ENCODE results near the gene GPRC5B. TPM values are rescaled to one million over a fixed set of nuclear protein-coding genes. Genes with fewer than 3 reads are reported as not detected.

The GPRC5B gene
- total RNA-seq, 1 experiment from 2014 or later = 137 TPM

GRCh38 chr16:19894586-19894985 is 9.9 kb upstream of the GPRC5B start:
- no peaks in the 10 kb centered on the region for H3K79me2 ChIP-seq (ENCODE audit: insufficient read depth, low read length)
- H3K4me1 Mint-ChIP-seq = peaks cover 13 to 15% of the 10 kb centered on the region in 2 experiments
- H3K9ac ChIP-seq (ENCODE audit: extremely low read depth, insufficient read length, low read length) = no peak overlapping the region

More at GRCh38 chr16:19894586-19894985, 9.9 kb upstream of the GPRC5B start:
- Histone ChIP-seq H3K18ac (ENCODE audit: insufficient read length, low read depth, low read length) (no peak overlapping the region), H3K27ac (ENCODE audit: insufficient read length, low read depth, low read length) (no peak overlapping the region), H2AFZ (ENCODE audit: low read length) (no peak overlapping the region), H3K56ac (ENCODE audit: insufficient read length, low read depth, low read length) (no peak overlapping the region), H4K20me1 (ENCODE audit: control insufficient read depth, insufficient read depth, insufficient read length) (no peaks in the 10 kb centered on the region), H3K14ac (ENCODE audit: insufficient read depth, low read length) (no peak overlapping the region), H3K4ac (ENCODE audit: low read depth, low read length) (no peak overlapping the region), H3K23ac (ENCODE audit: insufficient read length, low read depth, low read length) (no peak overlapping the region), H3K23me2 (ENCODE audit: insufficient read length, low read depth, low read length, poor library complexity, severe bottlenecking) (no peaks in the 10 kb centered on the region), H2BK5ac (ENCODE audit: insufficient read length, low read length) (no peak overlapping the region), H4K8ac (replicated peaks; ENCODE audit: insufficient read length, low read depth, low read length) (no peak overlapping the region), H2AK5ac (ENCODE audit: insufficient read length, low read length) (no peak overlapping the region), H2BK20ac (ENCODE audit: low read depth, low read length, poor library complexity, severe bottlenecking) (no peak overlapping the region), H3T11ph (ENCODE audit: low read length) (no peak overlapping the region), H3K79me1 (ENCODE audit: insufficient read depth, low read depth, low read length, poor library complexity, severe bottlenecking) (no peaks in the 10 kb centered on the region), H3K9me3 (ENCODE audit: control insufficient read depth, low read depth, low read length) (no peaks in the 10 kb centered on the region), H3K27me3 (ENCODE audit: insufficient read depth, low read length) (no peaks in the 10 kb centered on the region), H4K91ac (ENCODE audit: insufficient read length, low read depth, low read length) (no peak overlapping the region), H2BK120ac (ENCODE audit: low read depth, low read length, poor library complexity, severe bottlenecking) (no peak overlapping the region), H2BK15ac (ENCODE audit: low read depth, low read length) (no peak overlapping the region), H3K4me2 (ENCODE audit: insufficient read depth, insufficient read length, low read length) (no peak overlapping the region), H3K4me1 (ENCODE audit: insufficient read depth, low read length) (no peaks in the 10 kb centered on the region), H2BK12ac (ENCODE audit: insufficient read length, low read depth, low read length) (no peak overlapping the region), H4K5ac (ENCODE audit: insufficient read length, low read depth, low read length) (no peak overlapping the region)
- no peak for TF ChIP-seq CTCF (conservative IDR thresholded peaks at IDR 0.05)
- Mint-ChIP-seq H3K4me3 (no peak overlapping the region), H3K27me3 (ENCODE audit: low read depth) (peaks cover 3% of the 10 kb centered on the region), H3K27ac (no peak overlapping the region; a peak in 1 of 7 replicates), H3K9me3 (peaks cover 2 to 4% of the 10 kb centered on the region in 2 experiments; a peak in 4 of 5 replicates), H3K36me3 (ENCODE audit: insufficient read depth in 1 of 3, low read depth in 3 of 3) (peaks cover 0 to 2% (median 0%) of the 10 kb centered on the region in 3 experiments; a peak in 1 of 7 replicates)
- WGBS (ENCODE audit: extremely low coverage, insufficient read length, low lambda C conversion rate) = no CpG with 5 or more reads among the region's 7 CpGs
- no peak for DNase-seq

Measured in H9 (cell line).